ENCODE data around the gene RORB. TPM values are rescaled to one million over a fixed set of nuclear protein-coding genes. Genes with fewer than 3 reads are reported as not detected.

The RORB gene
- total RNA-seq, 4 donors from 2014 or later, result 0.04 to 0.19 (median 0.14) TPM

GRCh38 chr9:74721696-74722660 is 224.8 kb downstream of the RORB start:
- 57 to 64% methylated on average over 5 of the region's 5 CpGs for WGBS, 2 donors

GRCh38 chr9:74724317-74724716 is 227.2 kb downstream of the RORB start:
- H3K4me3 ChIP-seq (ENCODE audit: low read depth, poor library complexity, severe bottlenecking), result no peak overlapping the region
- TF ChIP-seq CTCF (IDR thresholded peaks at IDR 0.05) (no peak), POLR2A (IDR thresholded peaks at IDR 0.05) (no peak)
- 47 to 58% methylated on average over 5 of the region's 5 CpGs for WGBS, 2 donors
- no peak for DNase-seq (ENCODE audit: low spot score in 2 of 2)
- intact Hi-C loops (cut with DNase I; ENCODE audit: low total_unique reads), result no loop called here

More at GRCh38 chr9:74721696-74722660, 224.8 kb downstream of the RORB start:
- TF ChIP-seq CTCF (IDR thresholded peaks at IDR 0.05) (no peak), POLR2A (IDR thresholded peaks at IDR 0.05) (no peak)
- H3K4me3 ChIP-seq (ENCODE audit: low read depth, poor library complexity, severe bottlenecking), result no peak overlapping the region
- no peak for DNase-seq (ENCODE audit: low spot score in 2 of 2)
- intact Hi-C loops (cut with DNase I; ENCODE audit: low total_unique reads), result no loop called here

GRCh38 chr9:74726581-74726980 is 229.4 kb downstream of the RORB start:
- intact Hi-C loops (cut with DNase I; ENCODE audit: low total_unique reads), result no loop called here
- no peak overlapping the region for H3K4me3 ChIP-seq (ENCODE audit: low read depth, poor library complexity, severe bottlenecking)
- WGBS, 2 donors, result 90 to 96% methylated on average over 3 of the region's 3 CpGs
- no peak for DNase-seq (ENCODE audit: low spot score in 2 of 2)
- TF ChIP-seq POLR2A (IDR thresholded peaks at IDR 0.05), result no peak

- intact Hi-C loops (cut with DNase I; ENCODE audit: low total_unique reads), result no loop called here
- no peak overlapping the region for H3K4me3 ChIP-seq (ENCODE audit: low read depth, poor library complexity, severe bottlenecking)
- no peak for DNase-seq (ENCODE audit: low spot score in 2 of 2)
- TF ChIP-seq POLR2A (IDR thresholded peaks at IDR 0.05) (no peak), CTCF (IDR thresholded peaks at IDR 0.05) (no peak)
- WGBS, 2 donors, result 74 to 76% methylated on average over 7 of the region's 7 CpGs
Measured at GRCh38 chr9:74728176-74728575, 231.0 kb downstream of the RORB start.

GRCh38 chr9:74729136-74729695 is 232.1 kb downstream of the RORB start:
- WGBS, 2 donors, result 13 to 24% methylated on average over 9 of the region's 9 CpGs
- intact Hi-C loops (cut with DNase I; ENCODE audit: low total_unique reads), result no loop called here
- no peak overlapping the region for H3K4me3 ChIP-seq (ENCODE audit: low read depth, poor library complexity, severe bottlenecking)
- TF ChIP-seq POLR2A (IDR thresholded peaks at IDR 0.05) (no peak), CTCF (IDR thresholded peaks at IDR 0.05) (no peak)
- DNase-seq (ENCODE audit: low spot score in 2 of 2), result no peak

GRCh38 chr9:74735761-74736160 is 238.6 kb downstream of the RORB start:
- 78 to 84% methylated on average over 4 of the region's 4 CpGs for WGBS, 2 donors
- no peak for TF ChIP-seq CTCF (IDR thresholded peaks at IDR 0.05)
- no peak for TF ChIP-seq POLR2A (IDR thresholded peaks at IDR 0.05)
- no peak overlapping the region for H3K4me3 ChIP-seq (ENCODE audit: low read depth, poor library complexity, severe bottlenecking)
- intact Hi-C loops (cut with DNase I; ENCODE audit: low total_unique reads), result loop anchor here (5.0 kb wide), 1 partner anchor 1187 kb away; no protein-coding TSS in a partner anchor
- no peak for DNase-seq (ENCODE audit: low spot score in 2 of 2)
